Astrocyte (in vitro differentiated cells and primary cell): ENCODE data around the gene CCDC34. TPM values are rescaled to one million over a fixed set of nuclear protein-coding genes. Genes with fewer than 3 reads are reported as not detected.
A peak's percentile ranks its signal among the peaks of the same experiment; 100 is the strongest.

Source experiments
- DNase-seq: peaks from one replicate; pipeline ENCODE4 v3.0.0-alpha.2; 2010; ENCODE audit warnings: low read depth
- FAIRE-seq: peaks from 2 replicates; lab custom pipeline; 2011; peaks lifted over from hg19 to GRCh38; lab: Jason Lieb, UNC
- H2AFZ ChIP-seq: 2 replicates; pipeline ENCODE4 v1.6.0; 2012; ENCODE audit warnings: low read depth, low read length, inconsistent platforms
- H3K27ac ChIP-seq: 2 replicates; pipeline ENCODE4 v1.5.1; 2011; ENCODE audit warnings: low read depth, low read length, inconsistent platforms
- H3K27me3 ChIP-seq: 2 replicates; pipeline ENCODE4 v1.6.0; 2011; ENCODE audit warnings: low read length, inconsistent platforms; ENCODE audit not compliant: insufficient read depth
- H3K36me3 ChIP-seq: 2 replicates; pipeline ENCODE4 v1.5.1; 2011; ENCODE audit warnings: low read length, inconsistent platforms; ENCODE audit not compliant: insufficient read depth
- H3K4me1 ChIP-seq: 2 replicates; pipeline ENCODE4 v1.5.1; 2011; ENCODE audit warnings: low read length, inconsistent platforms; ENCODE audit not compliant: insufficient read depth
- H3K4me2 ChIP-seq: 2 replicates; pipeline ENCODE4 v1.6.0; 2012; ENCODE audit warnings: low read length, inconsistent platforms
- H3K4me3 ChIP-seq: 2 replicates; pipeline ENCODE4 v1.5.1; 2011; ENCODE audit warnings: low read depth, mild to moderate bottlenecking, low read length, inconsistent platforms; ENCODE audit not compliant: insufficient read depth
- H3K79me2 ChIP-seq: 2 replicates; pipeline ENCODE4 v1.6.0; 2012; ENCODE audit warnings: mild to moderate bottlenecking, low read length, inconsistent platforms; ENCODE audit not compliant: insufficient read depth
- H3K9ac ChIP-seq: 2 replicates; pipeline ENCODE4 v1.6.0; 2012; ENCODE audit warnings: mild to moderate bottlenecking, low read length, inconsistent platforms
- H3K9me3 ChIP-seq: 2 replicates; pipeline ENCODE4 v1.5.1; 2012; ENCODE audit warnings: low read depth, mild to moderate bottlenecking, low read length, inconsistent platforms; ENCODE audit not compliant: insufficient read depth
- H4K20me1 ChIP-seq: 2 replicates; pipeline ENCODE4 v1.6.0; 2012; ENCODE audit warnings: low read length, inconsistent platforms; ENCODE audit not compliant: insufficient read depth
- H3K27ac Mint-ChIP-seq: one replicate; pipeline ENCODE4 v1.8.0; 2021; ENCODE audit warnings: mild to moderate bottlenecking, mixed read lengths; ENCODE audit not compliant: unreplicated experiment
- H3K27me3 Mint-ChIP-seq: one replicate; pipeline ENCODE4 v1.8.0; 2021; ENCODE audit warnings: low read depth, mixed read lengths; ENCODE audit not compliant: unreplicated experiment
- H3K36me3 Mint-ChIP-seq: one replicate; pipeline ENCODE4 v1.8.0; 2021; ENCODE audit warnings: low read depth, mixed read lengths; ENCODE audit not compliant: unreplicated experiment
- H3K4me1 Mint-ChIP-seq: one replicate; pipeline ENCODE4 v1.8.0; 2021; ENCODE audit warnings: low read depth, mixed read lengths; ENCODE audit not compliant: unreplicated experiment
- H3K4me3 Mint-ChIP-seq: one replicate; pipeline ENCODE4 v1.8.0; 2021; ENCODE audit warnings: mild to moderate bottlenecking, moderate library complexity, mixed read lengths; ENCODE audit not compliant: unreplicated experiment
- H3K9me3 Mint-ChIP-seq: one replicate; pipeline ENCODE4 v1.8.0; 2021; ENCODE audit warnings: mild to moderate bottlenecking, mixed read lengths; ENCODE audit not compliant: unreplicated experiment
- EZH2 ChIP-seq: IDR thresholded peaks from 2 replicates; pipeline ENCODE4 v1.6.1; 2012; ENCODE audit warnings: mild to moderate bottlenecking, low read length, inconsistent platforms; ENCODE audit not compliant: insufficient read depth
- total RNA-seq: library from RNA; stranded (reverse); gene quantifications from 2 replicates; pipeline ENCODE4 v1.2.1, GENCODE V29; 2021
- TF ChIP-seq, protein P1 (sequence below): IDR thresholded peaks from 2 replicates; pipeline ENCODE4 v1.5.1; 2011; ENCODE audit warnings: low read depth, mild to moderate bottlenecking, inconsistent platforms, low read length, moderate library complexity; ENCODE audit not compliant: insufficient read depth

The CCDC34 gene
- total RNA-seq, 1 donor from 2014 or later, result 12.8 TPM

DNA sequence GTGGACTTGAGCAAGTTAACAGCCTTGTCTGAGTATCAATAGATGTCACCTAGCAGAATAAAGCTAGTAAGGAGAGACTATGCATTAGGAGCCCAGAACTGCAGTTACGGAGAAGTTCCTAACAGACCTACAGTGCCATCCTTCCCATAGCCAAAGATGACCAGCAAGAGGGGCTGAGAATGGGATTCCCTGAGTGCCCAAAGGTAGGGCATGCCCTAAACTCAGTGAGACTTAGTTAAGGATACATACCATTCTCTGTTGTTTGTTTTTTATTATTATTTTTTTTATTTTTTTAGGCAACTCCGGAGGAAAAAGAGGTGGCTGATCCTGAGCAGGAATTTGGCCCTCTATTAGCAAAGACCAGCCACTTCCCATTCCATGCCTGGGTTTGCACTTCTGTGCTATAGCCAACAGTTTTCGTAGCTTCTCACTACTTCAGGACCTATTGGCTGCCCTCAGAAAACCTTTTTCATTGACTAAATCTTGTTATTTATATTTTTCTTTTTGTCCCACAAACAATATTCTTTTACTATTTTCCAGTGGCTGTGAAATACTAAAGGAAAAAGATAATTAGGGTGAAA is 33.3 kb upstream of the CCDC34 start:
- Histone ChIP-seq H3K9me3 (no peaks in the 10 kb centered on the region), H3K36me3 (no peaks in the 10 kb centered on the region), H3K4me1 (peaks cover 35% of the 10 kb centered on the region), H3K9ac (no peak overlapping the region), H3K4me3 (no peak overlapping the region), H3K27ac (no peak overlapping the region), H3K27me3 (no peaks in the 10 kb centered on the region), H4K20me1 (peaks cover 14% of the 10 kb centered on the region), H2AFZ (no peak overlapping the region), H3K79me2 (peaks cover 14% of the 10 kb centered on the region), H3K4me2 (peak overlapping the region; percentile 1)
- no peak overlapping the region for H3K4me3 Mint-ChIP-seq
- no peak for DNase-seq
- no peaks in the 10 kb centered on the region for H3K27me3 Mint-ChIP-seq
- no peak for FAIRE-seq
- peaks cover 2% of the 10 kb centered on the region for H3K36me3 Mint-ChIP-seq
- TF ChIP-seq, protein P1, sequence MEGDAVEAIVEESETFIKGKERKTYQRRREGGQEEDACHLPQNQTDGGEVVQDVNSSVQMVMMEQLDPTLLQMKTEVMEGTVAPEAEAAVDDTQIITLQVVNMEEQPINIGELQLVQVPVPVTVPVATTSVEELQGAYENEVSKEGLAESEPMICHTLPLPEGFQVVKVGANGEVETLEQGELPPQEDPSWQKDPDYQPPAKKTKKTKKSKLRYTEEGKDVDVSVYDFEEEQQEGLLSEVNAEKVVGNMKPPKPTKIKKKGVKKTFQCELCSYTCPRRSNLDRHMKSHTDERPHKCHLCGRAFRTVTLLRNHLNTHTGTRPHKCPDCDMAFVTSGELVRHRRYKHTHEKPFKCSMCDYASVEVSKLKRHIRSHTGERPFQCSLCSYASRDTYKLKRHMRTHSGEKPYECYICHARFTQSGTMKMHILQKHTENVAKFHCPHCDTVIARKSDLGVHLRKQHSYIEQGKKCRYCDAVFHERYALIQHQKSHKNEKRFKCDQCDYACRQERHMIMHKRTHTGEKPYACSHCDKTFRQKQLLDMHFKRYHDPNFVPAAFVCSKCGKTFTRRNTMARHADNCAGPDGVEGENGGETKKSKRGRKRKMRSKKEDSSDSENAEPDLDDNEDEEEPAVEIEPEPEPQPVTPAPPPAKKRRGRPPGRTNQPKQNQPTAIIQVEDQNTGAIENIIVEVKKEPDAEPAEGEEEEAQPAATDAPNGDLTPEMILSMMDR, result no peak
- TF ChIP-seq EZH2, result no peak
- peak overlapping the region; percentile 47 for H3K27ac Mint-ChIP-seq
- peaks cover 58% of the 10 kb centered on the region for H3K4me1 Mint-ChIP-seq
- no peaks in the 10 kb centered on the region for H3K9me3 Mint-ChIP-seq

DNA sequence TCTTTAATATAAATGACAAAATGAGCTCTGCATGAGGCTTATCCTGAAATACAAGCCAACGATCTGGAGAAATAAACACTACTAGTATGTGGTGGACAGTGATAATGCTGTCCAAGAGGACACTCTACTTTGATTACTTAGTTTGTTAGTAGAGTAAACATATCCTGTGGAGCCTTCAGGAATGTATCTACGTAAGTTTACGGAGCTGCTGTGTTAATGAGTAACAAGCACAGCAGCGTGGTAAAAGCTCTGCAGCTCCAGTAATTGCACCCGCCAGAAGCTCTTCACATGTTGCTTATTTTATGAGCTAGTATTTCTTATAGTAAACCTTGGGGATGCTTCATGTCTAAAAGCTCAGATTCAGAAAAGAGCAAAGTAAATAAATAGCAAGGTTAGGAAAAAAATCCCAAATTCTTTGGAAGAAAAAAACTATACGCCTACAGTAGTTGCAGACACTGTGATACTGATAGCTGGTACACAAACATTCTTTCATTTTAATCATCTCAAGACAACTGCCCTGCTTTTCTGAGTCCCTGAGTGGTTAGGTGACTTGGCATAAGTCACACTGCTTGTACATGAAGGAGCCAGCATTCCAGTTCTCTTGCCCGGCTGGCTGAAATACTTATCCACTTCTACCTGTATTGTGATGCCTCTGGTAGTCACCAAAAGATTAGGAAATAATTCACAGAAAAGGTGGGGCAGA is 32.7 kb upstream of the CCDC34 start:
- peak; percentile 69 for DNase-seq
- FAIRE-seq, result no peak
- no peak overlapping the region for H3K4me3 ChIP-seq
- H3K79me2 ChIP-seq, result peaks cover 14% of the 10 kb centered on the region
- no peak overlapping the region for H3K27ac ChIP-seq
- H4K20me1 ChIP-seq, result peaks cover 13% of the 10 kb centered on the region
- H3K27me3 ChIP-seq, result no peaks in the 10 kb centered on the region
- Mint-ChIP-seq H3K36me3 (peaks cover 2% of the 10 kb centered on the region), H3K27me3 (no peaks in the 10 kb centered on the region), H3K4me1 (peaks cover 65% of the 10 kb centered on the region), H3K9me3 (no peaks in the 10 kb centered on the region), H3K4me3 (peak overlapping the region; percentile 21), H3K27ac (peak overlapping the region; percentile 63)
- peaks cover 40% of the 10 kb centered on the region for H3K4me1 ChIP-seq
- H2AFZ ChIP-seq, result no peak overlapping the region
- H3K4me2 ChIP-seq, result peak overlapping the region; percentile 1
- H3K9ac ChIP-seq, result no peak overlapping the region
- no peaks in the 10 kb centered on the region for H3K36me3 ChIP-seq
- H3K9me3 ChIP-seq, result no peaks in the 10 kb centered on the region
- TF ChIP-seq EZH2, result no peak

DNA sequence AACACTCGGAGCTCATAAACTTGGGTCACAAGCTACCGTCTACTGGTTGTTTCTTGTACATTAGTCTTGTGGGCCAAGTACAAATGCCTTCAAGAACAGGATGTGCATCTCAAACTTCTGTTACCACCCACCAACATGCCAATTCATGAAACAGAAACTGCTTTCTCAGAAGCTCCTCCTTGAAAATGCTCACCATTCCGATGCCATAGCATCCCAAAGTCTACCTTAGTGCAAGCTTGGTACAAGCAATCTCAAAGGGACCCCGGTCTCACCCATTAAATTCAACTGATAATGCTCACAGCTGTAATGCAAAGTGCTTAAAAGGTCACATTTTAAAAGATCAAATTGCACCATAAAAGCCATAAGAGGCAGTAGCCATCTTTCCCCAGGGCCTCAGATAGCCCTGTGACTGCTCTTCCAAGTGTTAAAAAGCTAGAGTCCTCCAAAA is 31.8 kb upstream of the CCDC34 start:
- H3K36me3 ChIP-seq, result no peaks in the 10 kb centered on the region
- TF ChIP-seq, protein P1, result no peak
- no peak for TF ChIP-seq EZH2
- no peak for DNase-seq
- no peak overlapping the region for H3K4me3 ChIP-seq
- H3K36me3 Mint-ChIP-seq, result peaks cover 2% of the 10 kb centered on the region
- no peak overlapping the region for H2AFZ ChIP-seq
- H3K4me1 Mint-ChIP-seq, result peaks cover 73% of the 10 kb centered on the region
- H3K27ac Mint-ChIP-seq, result peak overlapping the region; percentile 63
- H3K27me3 Mint-ChIP-seq, result no peaks in the 10 kb centered on the region
- FAIRE-seq, result no peak
- no peaks in the 10 kb centered on the region for H3K9me3 Mint-ChIP-seq
- H3K4me3 Mint-ChIP-seq, result no peak overlapping the region
- no peaks in the 10 kb centered on the region for H3K9me3 ChIP-seq
- peaks cover 14% of the 10 kb centered on the region for H3K79me2 ChIP-seq
- H3K27ac ChIP-seq, result no peak overlapping the region
- no peak overlapping the region for H3K9ac ChIP-seq
- H3K4me1 ChIP-seq, result peaks cover 48% of the 10 kb centered on the region
- peaks cover 13% of the 10 kb centered on the region for H4K20me1 ChIP-seq
- no peaks in the 10 kb centered on the region for H3K27me3 ChIP-seq
- no peak overlapping the region for H3K4me2 ChIP-seq
